NCI-H345 (cell line): Measurements from ENCODE around the gene LANCL2.
A peak's percentile ranks its signal among the peaks of the same experiment; 100 is the strongest.
"Not testable (repeated sequence)": the region's sequence is repeated elsewhere in the genome, so short reads cannot be mapped to it uniquely, and the experiment has no call there.

Experiments
- DNase-seq: peaks from one replicate; lab custom pipeline; 2025; lab: John Stamatoyannopoulos, UW

Gene LANCL2

GRCh38 chr7:55405856-55406541 is 40.9 kb downstream of the LANCL2 start:
- peak; percentile 78 for DNase-seq

GRCh38 chr7:55409482-55410225 is 44.5 kb downstream of the LANCL2 start:
- peak; percentile 76 for DNase-seq

GRCh38 chr7:55410667-55411239 is 45.6 kb downstream of the LANCL2 start:
- DNase-seq: no peak

GRCh38 chr7:55411844-55412243 is 46.7 kb downstream of the LANCL2 start:
- DNase-seq: no peak

GRCh38 chr7:55413442-55413841 is 48.3 kb downstream of the LANCL2 start:
- peak; percentile 65 for DNase-seq

GRCh38 chr7:55415173-55415778 is 50.1 kb downstream of the LANCL2 start:
- peak; percentile 84 for DNase-seq

- not testable (repeated sequence) for DNase-seq
Measured at GRCh38 chr7:55417456-55417855, 52.3 kb downstream of the LANCL2 start.

GRCh38 chr7:55420530-55420929 is 55.4 kb downstream of the LANCL2 start:
- no peak for DNase-seq

- DNase-seq: no peak
Measured at GRCh38 chr7:55423277-55423711, 58.2 kb downstream of the LANCL2 start.

GRCh38 chr7:55423891-55424290 is 58.8 kb downstream of the LANCL2 start:
- DNase-seq: no peak

- no peak for DNase-seq
Measured at GRCh38 chr7:55425141-55425752, 60.1 kb downstream of the LANCL2 start.

GRCh38 chr7:55426676-55427075 is 61.5 kb downstream of the LANCL2 start:
- no peak for DNase-seq

- no peak for DNase-seq
Measured at GRCh38 chr7:55427342-55427741, 62.2 kb downstream of the LANCL2 start.

- DNase-seq: peak; percentile 60
Measured at GRCh38 chr7:55427800-55428199, 62.7 kb downstream of the LANCL2 start.

- no peak for DNase-seq
Measured at GRCh38 chr7:55429835-55430499, 64.8 kb downstream of the LANCL2 start.

- no peak for DNase-seq
Measured at GRCh38 chr7:55431898-55432297, 66.8 kb downstream of the LANCL2 start.

GRCh38 chr7:55432506-55432905 is 67.4 kb downstream of the LANCL2 start:
- no peak for DNase-seq

GRCh38 chr7:55432939-55433784 is 68.0 kb downstream of the LANCL2 start:
- DNase-seq: peak; percentile 70

- DNase-seq: no peak
Measured at GRCh38 chr7:55435466-55435865, 70.3 kb downstream of the LANCL2 start.

- peak; percentile 15 for DNase-seq
Measured at GRCh38 chr7:55436457-55436856, 71.3 kb downstream of the LANCL2 start.

- DNase-seq: no peak
Measured at GRCh38 chr7:55437375-55437774, 72.2 kb downstream of the LANCL2 start.
